Esophagus muscularis mucosa (tissue), 4 donors: ENCODE data around the gene ACTR1A.

ENCODE experiments used
- EP300 ChIP-seq: sonication (generic); formaldehyde crosslinking; IDR thresholded peaks from one replicate; pipeline ENCODE4 v1.6.1; 2017; ENCODE audit warnings: antibody characterized with exemption
- POLR2A ChIP-seq: fragments of 450-650 bp; IDR thresholded peaks from one replicate; pipeline ENCODE4 v1.6.1; 2017; ENCODE audit warnings: antibody characterized with exemption, moderate library complexity, mild to moderate bottlenecking, low read depth
- POLR2AphosphoS5 ChIP-seq, 2 donors: sonication (generic); formaldehyde crosslinking; IDR thresholded peaks; one replicate each; pipeline ENCODE4 v1.6.1; 2017; ENCODE audit warnings: antibody characterized with exemption in 2 of 2
- TF ChIP-seq, protein P1 (sequence below), 3 experiments: fragments of 200-600 bp in 2 of 3; fragments of 450-650 bp in 1 of 3; sonication (generic) in 2 of 3; IDR thresholded peaks; one replicate each; pipeline ENCODE4 v1.5.1; 2017 to 2019; ENCODE audit warnings: antibody characterized with exemption in 3 of 3, mild to moderate bottlenecking in 2 of 3, moderate library complexity in 1 of 3

DNA sequence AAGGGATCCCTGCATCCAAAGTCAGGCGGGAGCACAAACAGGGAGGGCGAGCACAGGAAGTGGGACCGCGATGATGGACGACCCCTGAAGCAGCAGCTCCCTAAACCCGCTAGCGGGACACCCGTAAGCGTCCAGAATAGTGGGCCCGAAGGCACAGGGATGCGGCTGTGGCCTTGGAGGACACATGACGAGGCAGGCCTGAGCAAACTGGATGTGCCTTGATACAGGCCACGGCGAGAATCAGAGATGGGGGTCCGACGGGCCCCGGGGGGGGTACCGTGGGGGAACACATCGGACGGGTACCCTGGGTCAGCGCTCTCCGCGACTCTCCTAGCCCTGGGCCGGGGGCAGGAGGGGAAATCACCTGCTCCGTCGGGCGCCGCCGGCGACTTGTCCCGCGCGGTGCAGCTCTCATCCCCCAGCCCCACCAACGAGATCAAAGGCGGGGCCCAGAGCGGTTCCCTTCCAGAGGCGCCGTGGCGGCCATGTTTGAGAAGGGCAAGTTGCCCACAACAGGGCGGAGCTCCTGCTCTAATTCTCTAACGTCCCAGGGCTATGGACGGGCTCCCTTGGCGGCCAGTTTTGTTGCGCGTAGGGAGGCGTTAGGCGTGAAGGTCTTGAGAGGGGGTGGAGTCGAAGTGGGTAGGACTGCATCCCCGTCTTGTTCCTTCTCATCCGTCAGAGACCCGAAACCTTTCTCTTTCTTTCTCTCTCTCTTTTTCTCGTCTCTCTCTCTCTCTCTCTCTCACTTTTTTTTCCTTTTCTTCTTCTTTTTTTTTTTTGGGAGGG, 70.2 kb downstream of the ACTR1A start, which contains the start of gene CUEDC2:
- TF ChIP-seq, protein P1, sequence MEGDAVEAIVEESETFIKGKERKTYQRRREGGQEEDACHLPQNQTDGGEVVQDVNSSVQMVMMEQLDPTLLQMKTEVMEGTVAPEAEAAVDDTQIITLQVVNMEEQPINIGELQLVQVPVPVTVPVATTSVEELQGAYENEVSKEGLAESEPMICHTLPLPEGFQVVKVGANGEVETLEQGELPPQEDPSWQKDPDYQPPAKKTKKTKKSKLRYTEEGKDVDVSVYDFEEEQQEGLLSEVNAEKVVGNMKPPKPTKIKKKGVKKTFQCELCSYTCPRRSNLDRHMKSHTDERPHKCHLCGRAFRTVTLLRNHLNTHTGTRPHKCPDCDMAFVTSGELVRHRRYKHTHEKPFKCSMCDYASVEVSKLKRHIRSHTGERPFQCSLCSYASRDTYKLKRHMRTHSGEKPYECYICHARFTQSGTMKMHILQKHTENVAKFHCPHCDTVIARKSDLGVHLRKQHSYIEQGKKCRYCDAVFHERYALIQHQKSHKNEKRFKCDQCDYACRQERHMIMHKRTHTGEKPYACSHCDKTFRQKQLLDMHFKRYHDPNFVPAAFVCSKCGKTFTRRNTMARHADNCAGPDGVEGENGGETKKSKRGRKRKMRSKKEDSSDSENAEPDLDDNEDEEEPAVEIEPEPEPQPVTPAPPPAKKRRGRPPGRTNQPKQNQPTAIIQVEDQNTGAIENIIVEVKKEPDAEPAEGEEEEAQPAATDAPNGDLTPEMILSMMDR (IDR thresholded peaks at IDR 0.05) = peak in 1 of 3 experiments; percentile 25
- no peak for TF ChIP-seq POLR2A
- peak; percentile 77 to 94 for TF ChIP-seq POLR2AphosphoS5 (IDR thresholded peaks at IDR 0.05)
- no peak for TF ChIP-seq EP300
